GM13977 (cell line): Measurements from ENCODE around the gene RUFY3.

Experiments used
- DNase-seq: peaks from one replicate; pipeline ENCODE4 v3.0.0; 2012; ENCODE audit warnings: low spot score
- CTCF ChIP-seq: IDR thresholded peaks from 2 replicates; pipeline ENCODE4 v1.5.1; 2012; ENCODE audit warnings: mild to moderate bottlenecking, control low read depth; ENCODE audit not compliant: insufficient read depth; ENCODE audit errors: extremely low read depth, missing control alignments
- in situ Hi-C: fragments of 300-500 bp; cut with MboI; formaldehyde crosslinking; loops from one replicate; pipeline ENCODE4 v1.12.0; 2022; ENCODE audit warnings: low sequenced_read_pairs, low pct_unique_long_range_greater_than_20kb, mixed read lengths, inconsistent platforms; ENCODE audit not compliant: unreplicated experiment

Gene RUFY3

GRCh38 chr4:70747874-70748273, 26.1 kb downstream of the RUFY3 start:
- DNase-seq = no peak
- no peak for TF ChIP-seq CTCF
- in situ Hi-C loops = no loop called here

GRCh38 chr4:70749313-70749712, 27.5 kb downstream of the RUFY3 start:
- TF ChIP-seq CTCF = no peak
- in situ Hi-C loops = no loop called here
- DNase-seq = peak; percentile 29

- DNase-seq = no peak
- in situ Hi-C loops = no loop called here
- TF ChIP-seq CTCF = no peak
Observed at GRCh38 chr4:70752236-70752635, 30.5 kb downstream of the RUFY3 start.

- no peak for DNase-seq
- in situ Hi-C loops = no loop called here
- no peak for TF ChIP-seq CTCF
Observed at GRCh38 chr4:70753630-70754029, 31.9 kb downstream of the RUFY3 start.

GRCh38 chr4:70754470-70754869, 32.7 kb downstream of the RUFY3 start:
- TF ChIP-seq CTCF = no peak
- DNase-seq = peak; percentile 20
- in situ Hi-C loops = no loop called here

GRCh38 chr4:70754990-70755688, 33.4 kb downstream of the RUFY3 start:
- in situ Hi-C loops = no loop called here
- DNase-seq = peak; percentile 21
- TF ChIP-seq CTCF = no peak
